H1 (cell line): Measurements from ENCODE around the gene PIM1. TPM values are rescaled to one million over a fixed set of nuclear protein-coding genes. Genes with fewer than 3 reads are reported as not detected.

Experiments
- HDAC6 ChIP-seq: IDR thresholded peaks from one replicate; pipeline ENCODE4 v1.7.1; 2012; ENCODE audit warnings: low read depth, mild to moderate bottlenecking, inconsistent platforms, low read length, moderate library complexity
- JUN ChIP-seq: IDR thresholded peaks from 2 replicates; pipeline ENCODE4 v1.6.1; 2011; ENCODE audit warnings: low read depth, mild to moderate bottlenecking, improper control_type of control experiment, low read length
- KDM1A ChIP-seq: fragments of 200-600, 300-600 bp; sonication (generic); IDR thresholded peaks from 2 replicates; pipeline ENCODE4 v1.7.1; 2016; ENCODE audit warnings: mild to moderate bottlenecking, low read length, borderline replicate concordance
- KDM4A ChIP-seq: IDR thresholded peaks from one replicate; pipeline ENCODE4 v1.7.1; 2012; ENCODE audit warnings: low read depth, mild to moderate bottlenecking, moderate library complexity, low read length, inconsistent platforms; ENCODE audit not compliant: severe bottlenecking
- MAFK ChIP-seq: IDR thresholded peaks from 2 replicates; pipeline ENCODE4 v1.6.1; 2012; ENCODE audit warnings: low read depth, mild to moderate bottlenecking, improper control_type of control experiment, low read length
- MAX ChIP-seq: IDR thresholded peaks from 2 replicates; pipeline ENCODE4 v1.6.1; 2012; ENCODE audit warnings: inconsistent platforms
- POU5F1 ChIP-seq: IDR thresholded peaks from 2 replicates; pipeline ENCODE4 v1.6.1; 2011; ENCODE audit warnings: low read depth, mild to moderate bottlenecking, low read length, moderate library complexity
- RBBP5 ChIP-seq: IDR thresholded peaks from 2 replicates; pipeline ENCODE4 v1.7.1; 2012; ENCODE audit warnings: low read depth, mild to moderate bottlenecking, inconsistent platforms, low read length, moderate library complexity, borderline replicate concordance
- RNF2 ChIP-seq: fragments of 200-900, 300-1000 bp; sonication (generic); IDR thresholded peaks from 2 replicates; pipeline ENCODE4 v1.7.1; 2016; ENCODE audit warnings: borderline replicate concordance, low read depth, mild to moderate bottlenecking, antibody characterized with exemption, low read length; ENCODE audit not compliant: poor library complexity, severe bottlenecking; ENCODE audit errors: missing control alignments
- SRF ChIP-seq: IDR thresholded peaks from 2 replicates; pipeline ENCODE4 v1.6.1; 2011; ENCODE audit warnings: mild to moderate bottlenecking, low read depth, low read length, moderate library complexity
- TAF1 ChIP-seq: IDR thresholded peaks from 2 replicates; pipeline ENCODE4 v1.6.1; 2011; ENCODE audit warnings: mild to moderate bottlenecking, low read depth, low read length
- polyA plus RNA-seq, 7 experiments: library from polyadenylated mRNA; depleted of rRNA in 3 of 7; stranded (reverse) in 5 of 7; unstranded in 2 of 7; fragments of >200 nt in 5 of 7; fragments of 200-250 nt in 2 of 7; gene quantifications; 1 replicate in 5 of 7; 2 replicates in 1 of 7; 4 replicates in 1 of 7; pipeline versions ENCODE4 v1.2.1 to v1.2.3, GENCODE V29; 2011 to 2013; ENCODE audit warnings: missing spikeins in 2 of 7, mixed read lengths in 2 of 7
- total RNA-seq: library from RNA; stranded (reverse); fragmentation: NEBNext Ultra II Directional; extraction: Animal tissue kit (Norgen Biotek cat#: 25700); gene quantifications from 2 replicates; pipeline ENCODE4 v1.2.1, GENCODE V29; 2021
- TF ChIP-seq, protein P1 (sequence below): fragments of 300-600 bp; sonication (generic); IDR thresholded peaks from 2 replicates; pipeline ENCODE4 v1.7.1; 2012; ENCODE audit warnings: low read length, moderate library complexity, mild to moderate bottlenecking, inconsistent platforms; ENCODE audit not compliant: insufficient replicate concordance

The PIM1 gene
- total and polyA plus RNA-seq, 2 of the 8 experiments (the other 6 are each of a cell fraction or from before 2014, with no cell fraction given), result 25.5 to 94.9 TPM

GRCh38 chr6:37212268-37212667, 42.3 kb downstream of the PIM1 start (continued):
- TF ChIP-seq, protein P1, sequence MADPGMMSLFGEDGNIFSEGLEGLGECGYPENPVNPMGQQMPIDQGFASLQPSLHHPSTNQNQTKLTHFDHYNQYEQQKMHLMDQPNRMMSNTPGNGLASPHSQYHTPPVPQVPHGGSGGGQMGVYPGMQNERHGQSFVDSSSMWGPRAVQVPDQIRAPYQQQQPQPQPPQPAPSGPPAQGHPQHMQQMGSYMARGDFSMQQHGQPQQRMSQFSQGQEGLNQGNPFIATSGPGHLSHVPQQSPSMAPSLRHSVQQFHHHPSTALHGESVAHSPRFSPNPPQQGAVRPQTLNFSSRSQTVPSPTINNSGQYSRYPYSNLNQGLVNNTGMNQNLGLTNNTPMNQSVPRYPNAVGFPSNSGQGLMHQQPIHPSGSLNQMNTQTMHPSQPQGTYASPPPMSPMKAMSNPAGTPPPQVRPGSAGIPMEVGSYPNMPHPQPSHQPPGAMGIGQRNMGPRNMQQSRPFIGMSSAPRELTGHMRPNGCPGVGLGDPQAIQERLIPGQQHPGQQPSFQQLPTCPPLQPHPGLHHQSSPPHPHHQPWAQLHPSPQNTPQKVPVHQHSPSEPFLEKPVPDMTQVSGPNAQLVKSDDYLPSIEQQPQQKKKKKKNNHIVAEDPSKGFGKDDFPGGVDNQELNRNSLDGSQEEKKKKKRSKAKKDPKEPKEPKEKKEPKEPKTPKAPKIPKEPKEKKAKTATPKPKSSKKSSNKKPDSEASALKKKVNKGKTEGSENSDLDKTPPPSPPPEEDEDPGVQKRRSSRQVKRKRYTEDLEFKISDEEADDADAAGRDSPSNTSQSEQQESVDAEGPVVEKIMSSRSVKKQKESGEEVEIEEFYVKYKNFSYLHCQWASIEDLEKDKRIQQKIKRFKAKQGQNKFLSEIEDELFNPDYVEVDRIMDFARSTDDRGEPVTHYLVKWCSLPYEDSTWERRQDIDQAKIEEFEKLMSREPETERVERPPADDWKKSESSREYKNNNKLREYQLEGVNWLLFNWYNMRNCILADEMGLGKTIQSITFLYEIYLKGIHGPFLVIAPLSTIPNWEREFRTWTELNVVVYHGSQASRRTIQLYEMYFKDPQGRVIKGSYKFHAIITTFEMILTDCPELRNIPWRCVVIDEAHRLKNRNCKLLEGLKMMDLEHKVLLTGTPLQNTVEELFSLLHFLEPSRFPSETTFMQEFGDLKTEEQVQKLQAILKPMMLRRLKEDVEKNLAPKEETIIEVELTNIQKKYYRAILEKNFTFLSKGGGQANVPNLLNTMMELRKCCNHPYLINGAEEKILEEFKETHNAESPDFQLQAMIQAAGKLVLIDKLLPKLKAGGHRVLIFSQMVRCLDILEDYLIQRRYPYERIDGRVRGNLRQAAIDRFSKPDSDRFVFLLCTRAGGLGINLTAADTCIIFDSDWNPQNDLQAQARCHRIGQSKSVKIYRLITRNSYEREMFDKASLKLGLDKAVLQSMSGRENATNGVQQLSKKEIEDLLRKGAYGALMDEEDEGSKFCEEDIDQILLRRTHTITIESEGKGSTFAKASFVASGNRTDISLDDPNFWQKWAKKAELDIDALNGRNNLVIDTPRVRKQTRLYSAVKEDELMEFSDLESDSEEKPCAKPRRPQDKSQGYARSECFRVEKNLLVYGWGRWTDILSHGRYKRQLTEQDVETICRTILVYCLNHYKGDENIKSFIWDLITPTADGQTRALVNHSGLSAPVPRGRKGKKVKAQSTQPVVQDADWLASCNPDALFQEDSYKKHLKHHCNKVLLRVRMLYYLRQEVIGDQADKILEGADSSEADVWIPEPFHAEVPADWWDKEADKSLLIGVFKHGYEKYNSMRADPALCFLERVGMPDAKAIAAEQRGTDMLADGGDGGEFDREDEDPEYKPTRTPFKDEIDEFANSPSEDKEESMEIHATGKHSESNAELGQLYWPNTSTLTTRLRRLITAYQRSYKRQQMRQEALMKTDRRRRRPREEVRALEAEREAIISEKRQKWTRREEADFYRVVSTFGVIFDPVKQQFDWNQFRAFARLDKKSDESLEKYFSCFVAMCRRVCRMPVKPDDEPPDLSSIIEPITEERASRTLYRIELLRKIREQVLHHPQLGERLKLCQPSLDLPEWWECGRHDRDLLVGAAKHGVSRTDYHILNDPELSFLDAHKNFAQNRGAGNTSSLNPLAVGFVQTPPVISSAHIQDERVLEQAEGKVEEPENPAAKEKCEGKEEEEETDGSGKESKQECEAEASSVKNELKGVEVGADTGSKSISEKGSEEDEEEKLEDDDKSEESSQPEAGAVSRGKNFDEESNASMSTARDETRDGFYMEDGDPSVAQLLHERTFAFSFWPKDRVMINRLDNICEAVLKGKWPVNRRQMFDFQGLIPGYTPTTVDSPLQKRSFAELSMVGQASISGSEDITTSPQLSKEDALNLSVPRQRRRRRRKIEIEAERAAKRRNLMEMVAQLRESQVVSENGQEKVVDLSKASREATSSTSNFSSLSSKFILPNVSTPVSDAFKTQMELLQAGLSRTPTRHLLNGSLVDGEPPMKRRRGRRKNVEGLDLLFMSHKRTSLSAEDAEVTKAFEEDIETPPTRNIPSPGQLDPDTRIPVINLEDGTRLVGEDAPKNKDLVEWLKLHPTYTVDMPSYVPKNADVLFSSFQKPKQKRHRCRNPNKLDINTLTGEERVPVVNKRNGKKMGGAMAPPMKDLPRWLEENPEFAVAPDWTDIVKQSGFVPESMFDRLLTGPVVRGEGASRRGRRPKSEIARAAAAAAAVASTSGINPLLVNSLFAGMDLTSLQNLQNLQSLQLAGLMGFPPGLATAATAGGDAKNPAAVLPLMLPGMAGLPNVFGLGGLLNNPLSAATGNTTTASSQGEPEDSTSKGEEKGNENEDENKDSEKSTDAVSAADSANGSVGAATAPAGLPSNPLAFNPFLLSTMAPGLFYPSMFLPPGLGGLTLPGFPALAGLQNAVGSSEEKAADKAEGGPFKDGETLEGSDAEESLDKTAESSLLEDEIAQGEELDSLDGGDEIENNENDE, result no peak
- no peak for TF ChIP-seq KDM1A
- TF ChIP-seq MAX, result no peak
- no peak for TF ChIP-seq HDAC6
- TF ChIP-seq POU5F1, result no peak
- TF ChIP-seq JUN, result no peak
- TF ChIP-seq RNF2, result no peak
- TF ChIP-seq TAF1, result no peak
- TF ChIP-seq RBBP5, result no peak
- no peak for TF ChIP-seq SRF
- no peak for TF ChIP-seq KDM4A
- TF ChIP-seq MAFK, result no peak
